ENCODE data around the gene UGT1A4. TPM values are rescaled to one million over a fixed set of nuclear protein-coding genes. Genes with fewer than 3 reads are reported as not detected.
"Not testable (repeated sequence)": the region's sequence is repeated elsewhere in the genome, so short reads cannot be mapped to it uniquely, and the experiment has no call there.

Gene UGT1A4
- total RNA-seq, 2 experiments from 2014 or later = not detected

DNA sequence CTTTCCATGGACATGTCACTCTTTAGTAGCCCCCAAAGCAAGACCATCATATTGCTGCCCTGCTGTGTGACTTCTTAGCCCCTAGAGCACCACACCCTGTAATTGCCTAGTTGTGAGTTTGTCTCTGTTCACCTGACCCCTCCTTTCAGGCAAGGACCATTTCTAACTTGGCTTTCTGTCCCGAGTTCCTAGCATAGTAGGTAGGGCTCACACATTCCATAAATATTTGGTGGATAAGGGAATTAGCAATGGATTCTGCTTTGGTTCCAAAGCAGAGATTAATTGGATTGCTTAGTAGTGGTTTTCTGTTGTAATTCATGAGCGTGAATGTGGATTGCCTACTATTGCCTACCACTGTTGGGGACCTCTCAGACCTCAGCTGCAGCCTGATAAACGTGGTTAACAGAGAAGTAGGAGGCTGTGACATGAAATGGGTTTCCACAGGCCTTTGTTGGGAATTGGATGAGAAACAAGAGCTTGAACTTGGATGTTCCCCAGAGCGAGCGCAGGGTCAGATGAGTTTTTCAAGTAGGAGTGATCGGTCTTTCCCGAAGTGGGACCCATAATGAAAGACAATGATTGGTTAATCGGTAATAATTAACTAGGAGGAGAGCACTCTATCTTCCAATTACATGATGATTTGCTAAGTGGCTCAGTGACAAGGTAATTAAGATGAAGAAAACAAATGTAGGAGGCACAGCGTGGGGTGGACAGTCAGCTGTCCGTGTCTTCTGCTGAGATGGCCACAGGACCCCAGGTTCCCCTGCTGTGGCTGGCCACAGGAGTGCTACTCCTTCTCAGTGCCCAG lies 28.1 kb downstream of the UGT1A4 start:
- ChIA-PET CTCF (no interaction called here), POLR2A (no interaction called here)
- Histone ChIP-seq H3K27ac (ENCODE audit: low read depth in 1 of 2, low read length in 2 of 2) (no peak overlapping the region), H3K4me1 (ENCODE audit: insufficient read depth, low read length) (no peaks in the 10 kb centered on the region), H3K9me3 (ENCODE audit: control insufficient read depth in 1 of 2, insufficient read depth in 1 of 2, low read length in 2 of 2) (peaks cover 0 to 15% of the 10 kb centered on the region in 2 experiments), H3K27me3 (ENCODE audit: control insufficient read depth in 1 of 2, insufficient read depth in 2 of 2, low read length in 2 of 2) (peaks cover 0 to 3% of the 10 kb centered on the region in 2 experiments), H3K4me3 (ENCODE audit: low read length) (no peak overlapping the region), H3K36me3 (ENCODE audit: insufficient read depth, low read length) (no peaks in the 10 kb centered on the region)
- Mint-ChIP-seq H3K36me3 (ENCODE audit: low read depth) (no peaks in the 10 kb centered on the region), H3K9me3 (peaks cover 6% of the 10 kb centered on the region), H3K27ac (no peak overlapping the region), H3K4me1 (ENCODE audit: low read depth) (no peaks in the 10 kb centered on the region), H3K4me3 (no peak overlapping the region), H3K27me3 (peaks cover 29% of the 10 kb centered on the region)
- intact Hi-C loops (cut with DNase I, micrococcal nuclease) = no loop called here
- TF ChIP-seq, protein P1, sequence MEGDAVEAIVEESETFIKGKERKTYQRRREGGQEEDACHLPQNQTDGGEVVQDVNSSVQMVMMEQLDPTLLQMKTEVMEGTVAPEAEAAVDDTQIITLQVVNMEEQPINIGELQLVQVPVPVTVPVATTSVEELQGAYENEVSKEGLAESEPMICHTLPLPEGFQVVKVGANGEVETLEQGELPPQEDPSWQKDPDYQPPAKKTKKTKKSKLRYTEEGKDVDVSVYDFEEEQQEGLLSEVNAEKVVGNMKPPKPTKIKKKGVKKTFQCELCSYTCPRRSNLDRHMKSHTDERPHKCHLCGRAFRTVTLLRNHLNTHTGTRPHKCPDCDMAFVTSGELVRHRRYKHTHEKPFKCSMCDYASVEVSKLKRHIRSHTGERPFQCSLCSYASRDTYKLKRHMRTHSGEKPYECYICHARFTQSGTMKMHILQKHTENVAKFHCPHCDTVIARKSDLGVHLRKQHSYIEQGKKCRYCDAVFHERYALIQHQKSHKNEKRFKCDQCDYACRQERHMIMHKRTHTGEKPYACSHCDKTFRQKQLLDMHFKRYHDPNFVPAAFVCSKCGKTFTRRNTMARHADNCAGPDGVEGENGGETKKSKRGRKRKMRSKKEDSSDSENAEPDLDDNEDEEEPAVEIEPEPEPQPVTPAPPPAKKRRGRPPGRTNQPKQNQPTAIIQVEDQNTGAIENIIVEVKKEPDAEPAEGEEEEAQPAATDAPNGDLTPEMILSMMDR (IDR thresholded peaks at IDR 0.05) = no peak
- no peak for ATAC-seq (ENCODE audit: poor library complexity)
- no peak for DNase-seq

DNA sequence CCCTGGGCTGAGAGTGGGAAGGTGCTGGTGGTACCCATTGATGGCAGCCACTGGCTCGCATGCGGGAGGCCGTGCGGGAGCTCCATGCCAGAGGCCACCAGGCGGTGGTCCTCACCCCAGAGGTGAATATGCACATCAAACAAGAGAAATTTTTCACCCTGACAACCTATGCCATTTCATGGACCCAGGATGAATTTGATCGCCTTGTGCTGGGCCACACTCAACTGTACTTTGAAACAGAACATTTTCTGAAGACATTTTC lies 28.7 kb downstream of the UGT1A4 start:
- ATAC-seq (ENCODE audit: poor library complexity) (no peak), DNase-seq (no peak)
- Mint-ChIP-seq H3K4me1 (ENCODE audit: low read depth) (no peaks in the 10 kb centered on the region), H3K4me3 (no peak overlapping the region), H3K27me3 (peaks cover 33% of the 10 kb centered on the region), H3K27ac (no peak overlapping the region), H3K9me3 (peaks cover 7% of the 10 kb centered on the region), H3K36me3 (ENCODE audit: low read depth) (no peaks in the 10 kb centered on the region)
- Histone ChIP-seq H3K27me3 (ENCODE audit: control insufficient read depth in 1 of 2, insufficient read depth in 2 of 2, low read length in 2 of 2) (peaks cover 0 to 3% of the 10 kb centered on the region in 2 experiments), H3K4me3 (ENCODE audit: low read length) (no peak overlapping the region), H3K4me1 (ENCODE audit: insufficient read depth, low read length) (no peaks in the 10 kb centered on the region), H3K9me3 (ENCODE audit: control insufficient read depth in 1 of 2, insufficient read depth in 1 of 2, low read length in 2 of 2) (peaks cover 0 to 15% of the 10 kb centered on the region in 2 experiments), H3K36me3 (ENCODE audit: insufficient read depth, low read length) (no peaks in the 10 kb centered on the region), H3K27ac (ENCODE audit: low read depth in 1 of 2, low read length in 2 of 2) (no peak overlapping the region)
- intact Hi-C loops (cut with DNase I, micrococcal nuclease) = no loop called here
- ChIA-PET CTCF (no interaction called here), POLR2A (no interaction called here)
- TF ChIP-seq, protein P1 (IDR thresholded peaks at IDR 0.05) = no peak

DNA sequence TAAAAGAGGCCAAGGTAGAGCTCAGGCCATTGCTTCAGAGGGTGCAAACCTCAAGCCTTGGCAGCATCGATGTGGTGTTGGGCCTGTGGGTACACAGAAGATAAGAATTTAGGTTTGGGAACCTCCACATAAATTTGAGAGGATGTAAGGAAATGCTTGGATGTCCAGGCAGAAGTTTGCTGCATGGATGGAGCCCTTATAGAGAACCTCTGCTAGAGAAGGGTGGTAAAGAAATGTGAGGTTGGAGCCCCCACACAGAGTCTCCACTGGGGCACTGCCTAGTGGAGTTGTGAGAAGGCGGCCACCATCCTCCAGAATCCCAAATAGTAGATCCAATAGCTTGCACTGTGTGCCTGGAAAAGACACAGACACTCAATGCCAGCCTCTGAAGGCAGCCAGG lies 32.2 kb downstream of the UGT1A4 start:
- H3K36me3 ChIP-seq (ENCODE audit: insufficient read depth, low read length); H3K27ac Mint-ChIP-seq; H3K4me1 Mint-ChIP-seq (ENCODE audit: low read depth); H3K4me3 Mint-ChIP-seq; H3K27ac ChIP-seq (ENCODE audit: low read depth in 1 of 2, low read length in 2 of 2); POLR2A ChIA-PET; DNase-seq; H3K27me3 ChIP-seq (ENCODE audit: control insufficient read depth in 1 of 2, insufficient read depth in 2 of 2, low read length in 2 of 2); H3K4me1 ChIP-seq (ENCODE audit: insufficient read depth, low read length); ATAC-seq (ENCODE audit: poor library complexity); H3K4me3 ChIP-seq (ENCODE audit: low read length); CTCF ChIA-PET; intact Hi-C loops (cut with DNase I, micrococcal nuclease); H3K36me3 Mint-ChIP-seq (ENCODE audit: low read depth); H3K9me3 Mint-ChIP-seq: not testable (repeated sequence)
- peaks cover 0 to 16% of the 10 kb centered on the region in 2 experiments for H3K9me3 ChIP-seq (ENCODE audit: control insufficient read depth in 1 of 2, insufficient read depth in 1 of 2, low read length in 2 of 2)
- peaks cover 46% of the 10 kb centered on the region for H3K27me3 Mint-ChIP-seq

DNA sequence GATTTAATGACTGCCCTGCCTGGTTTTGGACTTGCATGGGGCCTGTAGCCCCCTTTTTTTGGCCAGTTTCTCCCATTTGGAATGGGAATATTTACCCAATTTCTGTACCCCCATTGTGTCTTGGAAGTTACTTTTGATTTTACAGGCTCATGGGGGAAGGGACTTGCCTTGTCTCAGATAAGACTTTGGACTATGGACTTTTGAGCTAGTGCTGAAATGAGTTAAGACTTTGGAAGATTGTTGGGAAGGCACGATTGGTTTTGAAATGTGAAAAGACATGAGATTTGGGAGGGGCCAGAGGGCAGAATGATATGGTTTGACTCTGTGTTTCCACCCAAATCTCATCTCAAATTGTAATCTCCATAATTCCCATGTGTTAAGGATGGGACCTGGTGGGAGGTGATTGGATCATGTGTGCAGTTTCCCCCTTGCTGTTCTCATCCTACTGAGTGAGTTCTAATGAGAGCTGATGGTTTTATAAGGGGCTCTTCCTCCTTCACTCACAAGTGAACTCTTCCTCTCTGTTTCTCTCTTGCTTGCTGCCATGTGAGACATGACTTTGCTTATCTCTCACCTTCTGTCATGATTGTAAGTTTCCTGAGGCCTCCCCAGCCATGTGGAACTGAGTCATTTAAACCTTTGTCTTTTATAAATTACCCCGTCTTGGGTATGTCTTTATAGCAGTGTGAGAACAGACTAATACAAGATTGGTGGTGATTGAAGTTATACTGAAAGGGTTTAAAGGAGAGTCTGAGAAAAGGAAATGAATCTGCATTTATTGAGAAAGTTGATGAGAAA lies 32.9 kb downstream of the UGT1A4 start:
- H3K4me3 ChIP-seq (ENCODE audit: low read length); CTCF ChIA-PET; H3K27me3 ChIP-seq (ENCODE audit: control insufficient read depth in 1 of 2, insufficient read depth in 2 of 2, low read length in 2 of 2); H3K4me3 Mint-ChIP-seq; DNase-seq; intact Hi-C loops (cut with DNase I, micrococcal nuclease); ATAC-seq (ENCODE audit: poor library complexity); H3K36me3 Mint-ChIP-seq (ENCODE audit: low read depth); H3K27ac ChIP-seq (ENCODE audit: low read depth in 1 of 2, low read length in 2 of 2); H3K9me3 Mint-ChIP-seq; H3K27ac Mint-ChIP-seq; POLR2A ChIA-PET; H3K4me1 ChIP-seq (ENCODE audit: insufficient read depth, low read length); H3K4me1 Mint-ChIP-seq (ENCODE audit: low read depth); H3K36me3 ChIP-seq (ENCODE audit: insufficient read depth, low read length): not testable (repeated sequence)
- peaks cover 0 to 16% of the 10 kb centered on the region in 2 experiments for H3K9me3 ChIP-seq (ENCODE audit: control insufficient read depth in 1 of 2, insufficient read depth in 1 of 2, low read length in 2 of 2)
- H3K27me3 Mint-ChIP-seq = peaks cover 42% of the 10 kb centered on the region

All from CD4-positive, alpha-beta T cell (primary cell).